ENCODE data around the gene CD55. TPM values are rescaled to one million over a fixed set of nuclear protein-coding genes. Genes with fewer than 3 reads are reported as not detected.

Gene CD55
- total RNA-seq, 4 donors from 2014 or later: 27.2 to 224 (median 59.5) TPM

DNA sequence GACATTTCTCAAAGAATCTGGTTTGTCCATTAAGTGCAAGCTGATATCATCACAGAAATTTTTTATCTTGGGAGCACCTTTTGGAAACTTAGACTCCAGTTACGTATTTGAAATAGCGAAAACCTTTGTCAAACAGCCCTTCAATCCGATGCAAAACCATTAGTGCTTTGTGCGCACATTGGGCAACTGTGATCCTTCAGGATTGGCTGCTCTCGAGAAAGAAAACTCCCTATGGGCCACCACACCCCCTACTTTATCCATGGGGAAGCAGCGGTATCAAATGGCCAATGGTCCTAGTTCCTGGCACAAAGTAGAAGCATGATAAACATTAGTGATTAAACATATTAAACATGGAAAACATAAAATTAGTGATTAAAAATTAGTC is 16.0 kb upstream of the CD55 start:
- Histone ChIP-seq H3K4me3 (no peak overlapping the region), H3K9me3 (no peaks in the 10 kb centered on the region), H3K27ac (no peak overlapping the region), H3K4me1 (no peaks in the 10 kb centered on the region), H3K36me3 (no peaks in the 10 kb centered on the region), H3K27me3 (no peaks in the 10 kb centered on the region)
- intact Hi-C loops (cut with DNase I; ENCODE audit: low total_unique reads): no loop called here
- DNase-seq: no peak
- no peak for TF ChIP-seq POLR2A (IDR thresholded peaks at IDR 0.05)
- TF ChIP-seq, protein P1, sequence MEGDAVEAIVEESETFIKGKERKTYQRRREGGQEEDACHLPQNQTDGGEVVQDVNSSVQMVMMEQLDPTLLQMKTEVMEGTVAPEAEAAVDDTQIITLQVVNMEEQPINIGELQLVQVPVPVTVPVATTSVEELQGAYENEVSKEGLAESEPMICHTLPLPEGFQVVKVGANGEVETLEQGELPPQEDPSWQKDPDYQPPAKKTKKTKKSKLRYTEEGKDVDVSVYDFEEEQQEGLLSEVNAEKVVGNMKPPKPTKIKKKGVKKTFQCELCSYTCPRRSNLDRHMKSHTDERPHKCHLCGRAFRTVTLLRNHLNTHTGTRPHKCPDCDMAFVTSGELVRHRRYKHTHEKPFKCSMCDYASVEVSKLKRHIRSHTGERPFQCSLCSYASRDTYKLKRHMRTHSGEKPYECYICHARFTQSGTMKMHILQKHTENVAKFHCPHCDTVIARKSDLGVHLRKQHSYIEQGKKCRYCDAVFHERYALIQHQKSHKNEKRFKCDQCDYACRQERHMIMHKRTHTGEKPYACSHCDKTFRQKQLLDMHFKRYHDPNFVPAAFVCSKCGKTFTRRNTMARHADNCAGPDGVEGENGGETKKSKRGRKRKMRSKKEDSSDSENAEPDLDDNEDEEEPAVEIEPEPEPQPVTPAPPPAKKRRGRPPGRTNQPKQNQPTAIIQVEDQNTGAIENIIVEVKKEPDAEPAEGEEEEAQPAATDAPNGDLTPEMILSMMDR (IDR thresholded peaks at IDR 0.05): no peak

DNA sequence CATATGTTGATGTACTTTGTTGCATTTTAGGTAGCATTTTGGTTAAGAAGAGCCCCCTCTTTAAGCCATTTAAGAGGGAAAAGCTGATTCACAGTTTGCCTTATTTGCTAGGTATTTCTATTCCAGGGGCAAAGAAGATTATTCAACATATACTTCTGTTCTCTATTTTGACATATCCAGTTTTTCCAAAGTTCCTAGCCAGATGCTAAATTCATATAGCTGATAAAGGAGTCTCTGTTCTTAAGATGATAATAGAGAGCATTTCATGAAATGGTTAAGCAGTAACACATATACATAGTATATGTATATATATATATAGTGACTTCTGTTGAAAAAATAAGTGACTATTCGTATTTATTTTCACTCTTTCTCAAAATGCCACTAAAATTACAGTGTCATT is 15.5 kb upstream of the CD55 start:
- no peak overlapping the region for H3K27ac ChIP-seq
- no peaks in the 10 kb centered on the region for H3K9me3 ChIP-seq
- H3K27me3 ChIP-seq: no peaks in the 10 kb centered on the region
- no peak overlapping the region for H3K4me3 ChIP-seq
- TF ChIP-seq, protein P1 (IDR thresholded peaks at IDR 0.05): no peak
- TF ChIP-seq POLR2A (IDR thresholded peaks at IDR 0.05): no peak
- H3K36me3 ChIP-seq: no peaks in the 10 kb centered on the region
- no peaks in the 10 kb centered on the region for H3K4me1 ChIP-seq
- no peak for DNase-seq
- intact Hi-C loops (cut with DNase I; ENCODE audit: low total_unique reads): no loop called here

DNA sequence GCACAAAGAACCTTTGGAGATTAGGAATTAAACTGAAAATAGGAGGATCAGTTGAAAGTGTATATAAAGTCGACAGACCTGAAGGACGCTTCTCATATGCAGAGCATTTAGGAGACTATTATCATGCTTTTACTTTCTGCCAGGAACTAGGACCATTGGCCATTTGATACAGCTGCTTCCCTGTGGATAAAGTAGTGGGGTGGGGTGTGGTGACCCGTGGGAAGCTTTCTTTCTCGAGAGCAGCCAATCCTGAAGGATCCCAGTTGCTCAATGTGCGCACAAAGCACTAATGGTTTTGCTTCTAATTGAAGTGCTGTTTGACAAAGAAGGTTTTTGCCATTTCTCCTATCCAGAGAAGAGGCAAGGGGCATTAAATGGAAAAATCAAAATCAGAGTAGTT is 14.9 kb upstream of the CD55 start:
- no peaks in the 10 kb centered on the region for H3K9me3 ChIP-seq
- intact Hi-C loops (cut with DNase I; ENCODE audit: low total_unique reads): no loop called here
- no peak overlapping the region for H3K4me3 ChIP-seq
- no peak overlapping the region for H3K27ac ChIP-seq
- DNase-seq: no peak
- no peaks in the 10 kb centered on the region for H3K36me3 ChIP-seq
- TF ChIP-seq, protein P1 (IDR thresholded peaks at IDR 0.05): no peak
- TF ChIP-seq POLR2A (IDR thresholded peaks at IDR 0.05): no peak
- no peaks in the 10 kb centered on the region for H3K4me1 ChIP-seq
- H3K27me3 ChIP-seq: no peaks in the 10 kb centered on the region

DNA sequence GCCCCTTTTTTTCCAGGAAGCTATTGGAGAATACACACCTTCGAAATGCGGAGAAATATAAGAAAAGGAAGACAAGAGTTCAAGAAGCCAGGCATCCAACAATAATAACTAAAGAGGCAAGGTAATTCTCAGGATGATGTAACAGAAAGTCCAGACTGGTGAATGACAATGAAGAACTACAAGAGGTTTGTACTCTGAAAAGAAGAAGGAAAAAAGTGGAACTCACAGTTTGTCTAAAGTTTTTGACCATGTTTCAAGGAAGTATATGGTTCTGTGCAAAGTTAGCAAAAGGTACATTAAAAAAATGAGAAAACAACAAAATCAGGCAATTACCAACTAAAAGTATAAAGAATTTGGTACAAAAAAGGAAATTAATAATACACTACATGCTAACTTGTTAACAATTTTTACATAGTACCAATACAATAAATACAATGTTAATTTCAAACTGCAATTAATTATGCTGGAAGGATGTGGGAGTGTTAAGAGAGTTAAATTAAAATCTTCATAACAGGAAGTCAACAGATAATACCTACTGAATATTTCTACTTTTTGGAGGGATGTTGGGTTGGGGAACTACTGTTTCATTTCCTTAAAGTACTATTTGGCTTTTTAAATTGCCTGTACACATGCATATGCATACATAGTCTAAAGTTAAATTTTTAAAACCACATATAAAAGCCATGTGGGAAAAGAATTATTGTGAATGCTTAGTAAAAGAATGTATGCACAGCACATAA is 12.9 kb upstream of the CD55 start:
- Histone ChIP-seq H3K27ac (no peak overlapping the region), H3K4me1 (no peaks in the 10 kb centered on the region), H3K27me3 (no peaks in the 10 kb centered on the region), H3K36me3 (no peaks in the 10 kb centered on the region), H3K9me3 (no peaks in the 10 kb centered on the region), H3K4me3 (no peak overlapping the region)
- intact Hi-C loops (cut with DNase I; ENCODE audit: low total_unique reads): no loop called here
- DNase-seq: no peak
- TF ChIP-seq POLR2A (IDR thresholded peaks at IDR 0.05): no peak

DNA sequence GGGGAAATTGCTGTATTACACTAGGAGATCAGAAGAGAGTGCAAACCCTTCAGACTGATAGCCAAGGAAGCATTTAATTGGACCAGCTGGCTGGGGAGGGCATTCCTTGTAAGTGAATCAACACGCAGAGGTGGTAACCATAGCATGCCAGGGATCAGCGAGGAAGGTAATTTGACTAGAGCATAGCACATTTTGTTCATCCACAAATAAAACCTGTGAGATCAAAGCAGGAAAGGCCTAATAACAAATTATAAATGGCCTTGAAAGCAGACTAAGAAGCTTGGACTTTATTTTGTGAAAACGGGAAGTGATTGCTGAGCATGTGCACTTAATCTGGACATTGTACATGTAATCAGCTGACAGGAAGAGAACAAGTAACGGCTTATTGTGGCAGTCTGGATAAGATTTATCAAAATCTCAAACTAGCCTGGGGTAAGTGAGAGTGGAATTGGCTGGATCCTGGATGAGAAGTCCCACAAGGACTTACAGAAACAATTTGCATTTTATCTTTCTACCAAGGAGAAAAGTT is 11.7 kb upstream of the CD55 start:
- no peaks in the 10 kb centered on the region for H3K27me3 ChIP-seq
- no peaks in the 10 kb centered on the region for H3K36me3 ChIP-seq
- DNase-seq: peak in 1 of 2 donors; percentile 29
- H3K4me1 ChIP-seq: no peaks in the 10 kb centered on the region
- no peak for TF ChIP-seq POLR2A (IDR thresholded peaks at IDR 0.05)
- TF ChIP-seq, protein P1 (IDR thresholded peaks at IDR 0.05): no peak
- H3K27ac ChIP-seq: peak overlapping the region; percentile 2 to 50
- no peak overlapping the region for H3K4me3 ChIP-seq
- H3K9me3 ChIP-seq: no peaks in the 10 kb centered on the region
- intact Hi-C loops (cut with DNase I; ENCODE audit: low total_unique reads): no loop called here
